ENCODE measurements around the gene MUC12. TPM values are rescaled to one million over a fixed set of nuclear protein-coding genes. Genes with fewer than 3 reads are reported as not detected.

MUC12 gene
- total and polyA plus RNA-seq, 2 of the 8 experiments (the other 6 are each of a cell fraction or from before 2014, with no cell fraction given), result 7.7 to 16.2 TPM

GRCh38 chr7:101060992-101061391 is 91.6 kb downstream of the MUC12 start:
- Histone ChIP-seq H4K8ac (ENCODE audit: extremely low read depth, insufficient read depth, low read length) (no peak overlapping the region; the same call in 1 of the 2 replicates), H3K4ac (replicated peaks; ENCODE audit: insufficient read length, low read depth, low read length) (no peak overlapping the region), H3K4me2 (ENCODE audit: insufficient read depth in 1 of 2, low read depth in 2 of 2, low read length in 2 of 2) (no peak overlapping the region), H3K79me2 (ENCODE audit: control insufficient read depth in 1 of 2, insufficient read depth in 2 of 2, low read length in 2 of 2) (no peaks in the 10 kb centered on the region), H3K4me1 (replicated peaks in 1 of 4; ENCODE audit: control insufficient read depth in 3 of 4, insufficient read depth in 4 of 4, low read length in 3 of 4) (peaks cover 0 to under 1% (median under 1%) of the 10 kb centered on the region in 4 experiments; a peak in 2 of 7 replicates), H3K27ac (ENCODE audit: low read depth, low read length) (no peak overlapping the region), H4K5ac (ENCODE audit: insufficient read length, low read depth, low read length) (no peak overlapping the region), H3K79me1 (ENCODE audit: low read depth, low read length) (no peaks in the 10 kb centered on the region), H4K91ac (replicated peaks; ENCODE audit: insufficient read length, low read length) (no peak overlapping the region), H3K18ac (ENCODE audit: extremely low read depth, low read length) (no peak overlapping the region), H3K23ac (ENCODE audit: insufficient read length) (no peak overlapping the region), H2BK5ac (ENCODE audit: low read depth, low read length) (no peak overlapping the region), H2AK5ac (ENCODE audit: low read depth, low read length) (no peak overlapping the region), H3K9me3 (ENCODE audit: insufficient read depth in 2 of 2, low read depth in 1 of 2, low read length in 1 of 2) (no peaks in the 10 kb centered on the region), H3K23me2 (ENCODE audit: low read depth, low read length) (no peaks in the 10 kb centered on the region), H3K27me3 (replicated peaks in 1 of 4; ENCODE audit: control insufficient read depth in 3 of 4, extremely low read depth in 1 of 4, insufficient read depth in 3 of 4, low read length in 3 of 4) (peaks cover 0 to 2% (median 0%) of the 10 kb centered on the region in 4 experiments; a peak in 1 of 7 replicates), H3K4me3 (ENCODE audit: extremely low read depth in 1 of 4, insufficient read depth in 2 of 4, low read depth in 3 of 4, low read length in 4 of 4) (no peak overlapping the region), H3K36me3 (ENCODE audit: control insufficient read depth in 2 of 4, insufficient read depth in 4 of 4, low read length in 3 of 4) (no peaks in the 10 kb centered on the region), H4K20me1 (replicated peaks in 1 of 2; ENCODE audit: control insufficient read depth in 1 of 2, insufficient read depth in 2 of 2, low read length in 2 of 2) (peaks cover 0 to 2% of the 10 kb centered on the region in 2 experiments), H3K9ac (replicated peaks in 1 of 4; ENCODE audit: extremely low read depth in 1 of 4, low read depth in 3 of 4, low read length in 3 of 4) (no peak overlapping the region), H2AFZ (ENCODE audit: low read length) (no peak overlapping the region), H2BK12ac (ENCODE audit: low read depth, low read length) (no peak overlapping the region), H3K14ac (ENCODE audit: insufficient read length) (no peak overlapping the region), H2BK120ac (replicated peaks; ENCODE audit: low read depth, low read length) (no peak overlapping the region), H3K56ac (replicated peaks; ENCODE audit: insufficient read length, low read depth, low read length) (no peak overlapping the region), H2BK15ac (ENCODE audit: low read length) (no peak overlapping the region), H2BK20ac (ENCODE audit: low read length) (no peak overlapping the region)
- 93% methylated on average over 5 of the region's 5 CpGs; no CpG with 5 or more reads in 1 of the 2 experiments for WGBS, 2 experiments (ENCODE audit: extremely low coverage in 1 of 2, insufficient coverage in 1 of 2, insufficient read length in 1 of 2, insufficient replicate concordance in 2 of 2, low coverage in 1 of 2, low lambda C conversion rate in 2 of 2, missing lambda C conversion rate in 1 of 2)
- ChIA-PET CTCF (ENCODE audit: partially characterized antibody) (interaction anchor here (0.7 to 1.8 kb wide), 5 partner anchors 8 to 1051 kb away, joined by 3 to 5 read pairs (median 4); partner anchors contain the start of gene MUC17), POLR2A (ENCODE audit: partially characterized antibody) (no interaction called here)
- TF ChIP-seq, protein P1, sequence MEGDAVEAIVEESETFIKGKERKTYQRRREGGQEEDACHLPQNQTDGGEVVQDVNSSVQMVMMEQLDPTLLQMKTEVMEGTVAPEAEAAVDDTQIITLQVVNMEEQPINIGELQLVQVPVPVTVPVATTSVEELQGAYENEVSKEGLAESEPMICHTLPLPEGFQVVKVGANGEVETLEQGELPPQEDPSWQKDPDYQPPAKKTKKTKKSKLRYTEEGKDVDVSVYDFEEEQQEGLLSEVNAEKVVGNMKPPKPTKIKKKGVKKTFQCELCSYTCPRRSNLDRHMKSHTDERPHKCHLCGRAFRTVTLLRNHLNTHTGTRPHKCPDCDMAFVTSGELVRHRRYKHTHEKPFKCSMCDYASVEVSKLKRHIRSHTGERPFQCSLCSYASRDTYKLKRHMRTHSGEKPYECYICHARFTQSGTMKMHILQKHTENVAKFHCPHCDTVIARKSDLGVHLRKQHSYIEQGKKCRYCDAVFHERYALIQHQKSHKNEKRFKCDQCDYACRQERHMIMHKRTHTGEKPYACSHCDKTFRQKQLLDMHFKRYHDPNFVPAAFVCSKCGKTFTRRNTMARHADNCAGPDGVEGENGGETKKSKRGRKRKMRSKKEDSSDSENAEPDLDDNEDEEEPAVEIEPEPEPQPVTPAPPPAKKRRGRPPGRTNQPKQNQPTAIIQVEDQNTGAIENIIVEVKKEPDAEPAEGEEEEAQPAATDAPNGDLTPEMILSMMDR (IDR thresholded peaks at IDR 0.05; ENCODE audit: control extremely low read depth in 1 of 3, insufficient read depth in 1 of 3, low read depth in 1 of 3, low read length in 3 of 3), result no peak
- TF ChIP-seq YY1 (IDR thresholded peaks at IDR 0.05; ENCODE audit: low read depth, low read length), result no peak
- TF ChIP-seq EZH2 (IDR thresholded peaks at IDR 0.05; ENCODE audit: low read depth, low read length, severe bottlenecking), result no peak
- FAIRE-seq (no peak), DNase-seq (ENCODE audit: low read depth in 1 of 2, low spot score in 2 of 2) (no peak)
